HG03354 (cell line): ENCODE data around the gene CUL3.
"Not testable (repeated sequence)": the region's sequence is repeated elsewhere in the genome, so short reads cannot be mapped to it uniquely, and the experiment has no call there.

Experiments
- ATAC-seq: cut with Tn5 transposase; IDR thresholded peaks from one replicate; pipeline ENCODE4 v1.9.1; 2021; ENCODE audit warnings: mild to moderate bottlenecking; ENCODE audit not compliant: unreplicated experiment, poor library complexity, severe bottlenecking

CUL3 gene

DNA sequence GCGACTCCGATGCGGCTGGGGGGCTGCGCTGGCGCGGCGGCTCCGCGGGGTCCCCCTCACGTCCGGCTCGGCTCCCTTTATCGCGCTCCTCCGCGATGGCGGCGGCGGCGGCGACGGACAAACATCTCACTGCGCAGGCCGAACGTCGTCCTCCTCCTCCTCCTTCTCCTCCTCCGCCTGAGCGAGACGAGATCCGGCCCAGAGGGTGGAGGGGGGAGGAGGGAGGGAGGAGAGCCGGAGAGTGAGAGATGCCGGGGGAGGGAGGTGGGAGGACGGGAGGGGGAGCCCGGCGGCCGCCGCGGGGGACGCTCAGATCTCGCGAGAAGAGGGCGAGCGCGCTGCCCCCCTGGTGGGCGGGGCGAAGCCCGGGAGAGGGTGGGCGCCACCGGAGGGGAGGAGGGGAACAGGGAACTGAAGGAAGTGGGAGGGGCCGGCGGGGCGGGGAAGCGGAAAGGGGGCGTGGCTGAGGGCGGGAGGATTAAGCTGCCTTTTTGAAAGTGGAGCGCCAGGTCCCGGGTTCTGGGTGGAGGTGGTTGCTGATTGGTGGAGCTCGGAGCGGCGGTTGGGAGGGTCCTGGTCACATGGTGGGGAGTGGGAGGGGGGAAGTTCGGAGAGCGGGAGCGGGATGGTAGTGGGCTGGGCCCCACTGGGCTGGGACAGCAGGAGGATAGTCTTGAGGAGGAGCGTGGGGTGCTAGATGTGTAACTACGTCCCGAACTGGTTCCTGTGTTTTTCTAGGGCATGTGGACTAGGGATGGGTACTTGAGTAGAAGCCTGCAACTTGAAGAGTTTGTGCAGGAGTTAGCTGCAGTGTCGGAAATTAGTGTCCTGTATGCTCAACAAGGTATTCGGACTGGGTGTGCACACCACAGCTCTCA is at the start of gene CUL3:
CUL3 (minus strand) TSS at position 153 of the 878 bp plus-strand sequence. CDS start 354 bp downstream, outside the sequence.
- ATAC-seq = peak; percentile 75

- ATAC-seq = no peak
Measured at GRCh38 chr2:224630659-224631550, 45.7 kb upstream of the CUL3 start.

DNA sequence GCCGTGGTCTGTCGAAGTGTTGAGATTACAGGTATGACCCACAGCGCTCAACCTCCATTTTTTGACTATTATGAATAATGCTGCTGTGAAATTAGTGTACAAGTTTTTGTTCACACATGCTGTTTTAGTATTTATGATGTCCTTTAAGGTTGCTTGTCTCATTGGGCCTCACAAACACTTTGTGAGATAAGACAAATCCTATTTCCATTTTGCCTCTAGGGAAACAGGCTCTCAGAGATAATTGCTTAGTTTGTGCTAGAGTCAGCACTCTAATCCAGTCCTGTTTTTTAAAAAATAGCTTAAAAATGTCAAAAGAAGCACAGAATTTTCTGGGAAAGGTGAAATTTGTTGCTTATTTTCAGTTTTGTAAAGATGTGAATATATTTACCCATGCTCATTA is 43.3 kb upstream of the CUL3 start:
- ATAC-seq = no peak

DNA sequence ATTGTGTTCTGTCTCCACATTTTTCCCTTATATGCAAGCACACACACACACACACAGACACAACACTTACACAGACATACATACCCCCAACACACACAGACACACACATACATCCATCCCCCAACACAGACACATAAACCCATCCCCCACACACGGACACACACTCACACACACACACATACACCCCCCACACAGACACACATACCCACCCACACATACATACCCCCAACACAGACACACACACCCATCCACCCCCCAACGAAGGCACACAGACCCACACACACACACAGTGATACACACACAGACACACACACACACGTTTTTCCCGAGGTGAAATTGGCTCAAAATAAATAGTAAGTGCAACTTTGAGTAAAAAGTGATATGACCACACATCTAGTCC is 41.6 kb upstream of the CUL3 start:
- ATAC-seq = no peak

GRCh38 chr2:224613543-224614286 is 28.6 kb upstream of the CUL3 start:
- ATAC-seq = no peak

GRCh38 chr2:224612578-224612977 is 27.4 kb upstream of the CUL3 start:
- no peak for ATAC-seq

DNA sequence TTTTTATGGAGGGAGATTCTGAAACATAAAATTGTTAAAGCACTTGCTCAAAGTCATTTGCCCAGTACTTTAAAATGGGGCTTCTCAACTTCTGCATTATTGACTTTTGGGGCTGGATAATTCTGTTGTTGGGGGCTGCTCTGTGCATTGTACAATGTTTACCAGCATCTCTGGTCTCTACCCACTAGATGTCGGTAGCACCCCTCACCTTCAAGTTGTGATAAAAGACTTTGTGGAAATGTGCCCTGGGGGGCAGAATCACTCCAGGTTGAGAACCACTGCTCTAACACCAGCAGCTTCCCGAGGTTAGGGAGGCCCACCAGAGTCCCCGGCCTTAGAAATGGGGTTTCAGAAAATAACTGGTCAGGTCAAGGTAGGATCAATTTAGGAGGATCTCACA is 26.8 kb upstream of the CUL3 start:
- ATAC-seq = no peak

DNA sequence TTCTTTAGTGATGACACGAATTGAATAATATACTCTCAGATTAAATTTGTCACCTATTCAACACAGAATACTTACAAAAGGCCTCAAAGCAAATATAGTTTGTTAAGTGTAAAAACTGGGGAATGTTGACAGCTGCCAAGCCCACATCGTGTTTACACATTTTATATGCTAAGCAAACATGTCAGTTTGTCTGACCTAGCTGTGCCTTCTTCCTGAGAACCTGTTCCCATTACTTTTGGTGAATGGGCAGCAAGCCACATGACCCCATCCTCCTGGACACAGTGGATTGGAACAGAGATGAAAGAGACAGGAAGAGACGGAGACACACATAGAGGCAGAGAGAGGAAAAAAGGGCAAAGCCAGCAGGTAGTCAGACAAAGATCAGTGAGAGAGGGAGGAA is 22.9 kb upstream of the CUL3 start:
- ATAC-seq = no peak

- not testable (repeated sequence) for ATAC-seq
Measured at GRCh38 chr2:224603746-224604500, 18.8 kb upstream of the CUL3 start.

DNA sequence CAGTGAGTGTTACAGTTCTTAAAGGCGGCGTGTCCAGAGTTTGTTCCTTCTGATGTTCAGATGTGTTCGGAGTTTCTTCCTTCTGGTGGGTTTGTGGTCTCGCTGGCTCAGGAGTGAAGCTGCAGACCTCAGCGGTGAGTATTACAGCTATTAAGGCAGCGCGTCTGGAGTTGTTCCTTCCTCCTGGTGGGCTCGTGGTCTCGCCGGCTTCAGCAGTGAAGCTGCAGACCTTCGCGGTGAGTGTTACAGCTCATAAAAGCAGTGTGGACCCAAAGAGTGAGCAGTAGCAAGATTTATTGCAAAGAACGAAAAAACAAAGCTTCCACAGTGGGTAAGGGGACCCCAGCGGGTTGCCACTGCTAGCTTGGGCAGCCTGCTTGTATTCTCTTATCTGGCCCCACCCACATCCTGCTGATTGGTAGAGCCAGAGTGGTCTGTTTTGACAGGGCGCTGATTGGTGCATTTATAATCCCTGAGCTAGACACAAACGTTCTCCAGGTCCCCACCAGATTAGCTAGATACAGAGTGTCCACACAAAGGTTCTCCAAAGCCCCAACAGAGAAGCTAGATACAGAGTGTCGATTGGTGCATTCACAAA is 17.7 kb upstream of the CUL3 start:
- ATAC-seq = not testable (repeated sequence)

- ATAC-seq = no peak
Measured at GRCh38 chr2:224601923-224602322, 16.8 kb upstream of the CUL3 start.

DNA sequence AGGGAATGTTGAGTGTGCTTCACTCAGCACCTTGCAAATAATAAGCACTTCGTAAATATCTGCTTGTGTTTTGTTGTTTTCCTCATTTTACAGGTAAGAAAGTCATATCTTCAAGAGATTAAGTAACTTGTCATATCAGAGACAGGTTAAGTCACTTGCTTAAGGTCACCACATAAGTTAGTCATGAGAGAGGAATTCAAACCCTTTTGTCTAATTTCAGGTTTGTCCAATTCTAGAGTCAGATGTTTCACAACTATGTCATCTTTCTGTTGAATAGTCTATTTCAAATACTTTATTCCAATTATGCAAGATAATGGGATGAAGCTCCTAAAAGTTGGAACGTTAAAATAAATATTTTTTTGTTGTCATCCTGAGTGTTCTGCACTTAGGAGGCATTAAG is 13.5 kb upstream of the CUL3 start:
- ATAC-seq = no peak

GRCh38 chr2:224596289-224596688 is 11.1 kb upstream of the CUL3 start:
- ATAC-seq = no peak

- ATAC-seq = no peak
Measured at GRCh38 chr2:224595518-224595917, 10.4 kb upstream of the CUL3 start.

- no peak for ATAC-seq
Measured at GRCh38 chr2:224594840-224595239, 9.7 kb upstream of the CUL3 start.

- no peak for ATAC-seq
Measured at GRCh38 chr2:224591220-224591619, 6.1 kb upstream of the CUL3 start.

DNA sequence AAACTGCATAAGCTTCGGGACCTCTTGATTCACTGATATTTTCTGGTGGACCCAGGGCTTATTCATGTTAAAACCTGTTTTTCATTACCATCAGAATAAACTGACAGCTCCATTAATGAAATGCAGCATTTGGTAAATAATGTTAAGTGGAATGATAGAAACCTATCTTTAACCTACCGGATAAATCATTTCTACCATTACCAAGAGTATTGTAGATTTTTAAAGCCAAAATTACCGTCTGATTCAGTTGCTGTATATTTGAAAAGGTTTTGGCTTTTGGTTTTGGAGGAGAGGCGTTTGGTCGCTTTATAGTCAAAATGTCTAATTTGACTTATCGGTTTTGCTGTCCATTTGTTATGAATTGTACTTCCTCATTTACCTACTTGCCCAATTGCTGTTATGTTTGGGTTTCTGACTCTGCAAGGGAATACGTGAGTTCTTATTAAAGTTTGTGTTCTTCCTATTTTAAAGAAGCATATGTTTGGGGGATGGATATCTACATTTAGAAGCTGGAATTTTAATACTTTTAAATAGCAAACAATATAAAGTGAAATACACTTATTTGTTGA is 1.0 kb upstream of the CUL3 start:
- ATAC-seq = no peak

DNA sequence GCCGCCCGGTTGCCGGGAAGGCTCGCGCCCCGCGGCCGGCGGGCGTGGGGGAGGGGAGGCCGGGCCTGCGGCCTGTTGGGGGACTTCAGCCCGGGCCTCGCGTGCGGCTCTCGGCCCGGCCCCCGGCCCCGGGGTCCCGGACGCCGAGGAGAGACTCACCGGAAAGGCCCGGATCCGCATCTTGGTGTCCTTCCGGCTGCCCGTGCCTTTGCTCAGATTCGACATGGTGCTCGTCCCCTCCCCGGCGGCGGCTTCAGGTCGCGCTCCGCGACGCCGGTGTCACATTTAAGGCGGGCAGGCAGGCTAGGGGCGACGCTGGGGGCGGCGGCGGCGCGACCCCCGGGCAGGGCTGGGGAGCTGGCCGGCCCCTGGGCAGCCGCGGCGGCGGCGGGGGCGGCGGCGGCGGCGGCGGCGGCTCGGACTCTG is 365 bp downstream of the CUL3 start:
- peak; percentile 50 for ATAC-seq
